Right lobe of liver (tissue), 4 donors: ENCODE measurements around the gene ADGRV1.

Source experiments
- CTCF ChIP-seq, 4 donors: fragments of 200-600 bp in 3 of 4; fragments of 450-650 bp in 1 of 4; IDR thresholded peaks; one replicate each; pipeline versions ENCODE4 v1.5.1 to v1.8.0; 2016 to 2022; ENCODE audit warnings: antibody characterized with exemption in 4 of 4, mild to moderate bottlenecking in 2 of 4
- POLR2A ChIP-seq: fragments of 450-650 bp; IDR thresholded peaks from one replicate; pipeline ENCODE4 v1.6.1; 2017; ENCODE audit warnings: antibody characterized with exemption, mild to moderate bottlenecking
- donor health status: DM: no; HTN: no; CAD: no.
- donor health status: DM: no; HTN: no; CAD: no.
- donor health status: DM: no; HTN: yes; CAD: no.

GRCh38 chr5:90956511-90957097, 398.0 kb downstream of the ADGRV1 start:
- TF ChIP-seq CTCF (IDR thresholded peaks at IDR 0.05) (no peak), POLR2A (no peak)
